HG03025 (cell line): ENCODE results near the gene PRX.
"Not testable (repeated sequence)": the region's sequence is repeated elsewhere in the genome, so short reads cannot be mapped to it uniquely, and the experiment has no call there.

Experiments
- ATAC-seq: cut with Tn5 transposase; IDR thresholded peaks from one replicate; pipeline ENCODE4 v1.9.1; 2021; ENCODE audit warnings: mild to moderate bottlenecking, moderate library complexity; ENCODE audit not compliant: unreplicated experiment, low FRiP score

Gene PRX

GRCh38 chr19:40418040-40418439 lies 4.9 kb upstream of the PRX start:
- no peak for ATAC-seq

GRCh38 chr19:40417643-40417981 lies 4.4 kb upstream of the PRX start:
- no peak for ATAC-seq

- no peak for ATAC-seq
Measured at GRCh38 chr19:40416918-40417642, 3.9 kb upstream of the PRX start.

- ATAC-seq = no peak
Measured at GRCh38 chr19:40415768-40416167, 2.6 kb upstream of the PRX start.

GRCh38 chr19:40414542-40415535 lies 1.7 kb upstream of the PRX start:
- no peak for ATAC-seq

- no peak for ATAC-seq
Measured at GRCh38 chr19:40412866-40413265, 312 bp downstream of the PRX start.

GRCh38 chr19:40411958-40412499 lies 1.1 kb downstream of the PRX start:
- no peak for ATAC-seq

GRCh38 chr19:40411125-40411842 lies 1.9 kb downstream of the PRX start:
- no peak for ATAC-seq

- no peak for ATAC-seq
Measured at GRCh38 chr19:40410030-40410389, 3.2 kb downstream of the PRX start.

GRCh38 chr19:40408598-40408925 lies 4.6 kb downstream of the PRX start:
- not testable (repeated sequence) for ATAC-seq

- no peak for ATAC-seq
Measured at GRCh38 chr19:40407714-40408597, 5.2 kb downstream of the PRX start.

- ATAC-seq = no peak
Measured at GRCh38 chr19:40403262-40403984, 9.8 kb downstream of the PRX start.

- ATAC-seq = no peak
Measured at GRCh38 chr19:40400559-40400958, 12.6 kb downstream of the PRX start.

GRCh38 chr19:40398417-40399131 lies 14.6 kb downstream of the PRX start:
- ATAC-seq = no peak

GRCh38 chr19:40397568-40397906 lies 15.6 kb downstream of the PRX start:
- ATAC-seq = no peak

- no peak for ATAC-seq
Measured at GRCh38 chr19:40396886-40397567, 16.2 kb downstream of the PRX start.

- ATAC-seq = no peak
Measured at GRCh38 chr19:40395956-40396355, 17.2 kb downstream of the PRX start.

- no peak for ATAC-seq
Measured at GRCh38 chr19:40394816-40395210, 18.4 kb downstream of the PRX start.
